Lower leg skin (tissue), 3 donors: ENCODE results near the gene BEAN1.

Experiments
- POLR2A ChIP-seq, 2 donors: fragments of 450-650 bp; IDR thresholded peaks; one replicate each; pipeline ENCODE4 v1.6.1; 2016 to 2017; ENCODE audit warnings: antibody characterized with exemption in 2 of 2, mild to moderate bottlenecking in 1 of 2, moderate library complexity in 1 of 2
- TF ChIP-seq, protein P1 (sequence below), 3 donors: fragments of 450-650 bp; IDR thresholded peaks; one replicate each; pipeline ENCODE4 v1.5.1; 2016; ENCODE audit warnings: antibody characterized with exemption in 3 of 3, mild to moderate bottlenecking in 3 of 3, moderate library complexity in 2 of 3

DNA sequence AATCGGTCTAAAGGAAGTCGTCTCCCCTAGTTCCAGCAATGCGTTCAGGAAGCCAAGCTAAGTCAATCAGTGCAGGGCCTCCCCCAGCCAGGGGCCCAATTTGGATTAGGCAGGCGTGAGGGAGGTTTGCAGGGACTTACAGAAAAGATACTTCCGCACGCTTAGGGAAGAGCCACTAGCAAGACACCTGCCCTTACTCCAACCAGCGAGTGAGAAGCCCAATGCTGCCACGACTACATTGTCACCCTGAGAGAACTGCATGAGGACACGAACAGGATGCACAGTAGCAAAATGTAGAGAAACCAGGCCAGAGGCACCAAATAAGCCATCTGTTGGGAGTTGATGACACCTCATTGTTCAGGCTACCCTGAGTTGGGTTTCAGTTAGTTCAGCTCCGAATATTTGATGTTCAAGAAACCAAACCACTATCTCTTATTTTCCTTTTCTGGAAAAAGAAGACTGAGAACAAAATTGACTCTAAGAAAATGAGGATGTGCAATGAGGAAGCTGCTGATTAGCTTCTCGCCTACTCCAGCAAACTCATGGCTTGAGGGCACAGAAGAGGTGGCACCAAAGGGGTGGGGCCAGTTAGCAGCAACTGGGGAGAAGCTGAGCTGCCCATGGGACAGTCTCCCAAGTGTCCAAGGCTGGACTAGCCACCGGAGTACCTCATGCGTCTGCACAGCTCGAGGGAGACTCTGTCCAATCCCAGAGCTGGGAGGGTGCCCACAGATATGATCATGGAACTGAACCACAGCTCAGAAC, 93.5 kb downstream of the BEAN1 start:
- TF ChIP-seq, protein P1, sequence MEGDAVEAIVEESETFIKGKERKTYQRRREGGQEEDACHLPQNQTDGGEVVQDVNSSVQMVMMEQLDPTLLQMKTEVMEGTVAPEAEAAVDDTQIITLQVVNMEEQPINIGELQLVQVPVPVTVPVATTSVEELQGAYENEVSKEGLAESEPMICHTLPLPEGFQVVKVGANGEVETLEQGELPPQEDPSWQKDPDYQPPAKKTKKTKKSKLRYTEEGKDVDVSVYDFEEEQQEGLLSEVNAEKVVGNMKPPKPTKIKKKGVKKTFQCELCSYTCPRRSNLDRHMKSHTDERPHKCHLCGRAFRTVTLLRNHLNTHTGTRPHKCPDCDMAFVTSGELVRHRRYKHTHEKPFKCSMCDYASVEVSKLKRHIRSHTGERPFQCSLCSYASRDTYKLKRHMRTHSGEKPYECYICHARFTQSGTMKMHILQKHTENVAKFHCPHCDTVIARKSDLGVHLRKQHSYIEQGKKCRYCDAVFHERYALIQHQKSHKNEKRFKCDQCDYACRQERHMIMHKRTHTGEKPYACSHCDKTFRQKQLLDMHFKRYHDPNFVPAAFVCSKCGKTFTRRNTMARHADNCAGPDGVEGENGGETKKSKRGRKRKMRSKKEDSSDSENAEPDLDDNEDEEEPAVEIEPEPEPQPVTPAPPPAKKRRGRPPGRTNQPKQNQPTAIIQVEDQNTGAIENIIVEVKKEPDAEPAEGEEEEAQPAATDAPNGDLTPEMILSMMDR (IDR thresholded peaks at IDR 0.05): no peak
- TF ChIP-seq POLR2A (IDR thresholded peaks at IDR 0.05): no peak
